Testis (tissue), 2 donors: Measurements from ENCODE around the gene STARD13.

Experiments used
- CTCF ChIP-seq, 3 experiments: fragments of 450-650 bp in 2 of 3; fragments of 200-600 bp in 1 of 3; sonication (generic) in 1 of 3; IDR thresholded peaks; one replicate each; pipeline ENCODE4 v1.5.1; 2016 to 2019; ENCODE audit warnings: antibody characterized with exemption in 3 of 3, mild to moderate bottlenecking in 2 of 3, moderate library complexity in 1 of 3
- POLR2A ChIP-seq: fragments of 450-650 bp; IDR thresholded peaks from one replicate; pipeline ENCODE4 v1.6.1; 2017; ENCODE audit warnings: antibody characterized with exemption, mild to moderate bottlenecking, moderate library complexity

- TF ChIP-seq CTCF (IDR thresholded peaks at IDR 0.05) (no peak), POLR2A (no peak)
These were observed 203.9 kb downstream of the STARD13 start for GRCh38 chr13:33081666-33082065.
